Activated CD8-positive, alpha-beta memory T cell treated with anti-CD3 and anti-CD28 coated beads, Interleukin-2, amount 50 U/mL, for 1 hour (primary cell): Measurements from ENCODE around the gene SEM1.
"Not testable (repeated sequence)": the region's sequence is repeated elsewhere in the genome, so short reads cannot be mapped to it uniquely, and the experiment has no call there.

ENCODE experiments used
- DNase-seq: peaks from one replicate; pipeline ENCODE4 v3.0.0-alpha.2; 2020; ENCODE audit errors: extremely low read depth

SEM1 gene

DNA sequence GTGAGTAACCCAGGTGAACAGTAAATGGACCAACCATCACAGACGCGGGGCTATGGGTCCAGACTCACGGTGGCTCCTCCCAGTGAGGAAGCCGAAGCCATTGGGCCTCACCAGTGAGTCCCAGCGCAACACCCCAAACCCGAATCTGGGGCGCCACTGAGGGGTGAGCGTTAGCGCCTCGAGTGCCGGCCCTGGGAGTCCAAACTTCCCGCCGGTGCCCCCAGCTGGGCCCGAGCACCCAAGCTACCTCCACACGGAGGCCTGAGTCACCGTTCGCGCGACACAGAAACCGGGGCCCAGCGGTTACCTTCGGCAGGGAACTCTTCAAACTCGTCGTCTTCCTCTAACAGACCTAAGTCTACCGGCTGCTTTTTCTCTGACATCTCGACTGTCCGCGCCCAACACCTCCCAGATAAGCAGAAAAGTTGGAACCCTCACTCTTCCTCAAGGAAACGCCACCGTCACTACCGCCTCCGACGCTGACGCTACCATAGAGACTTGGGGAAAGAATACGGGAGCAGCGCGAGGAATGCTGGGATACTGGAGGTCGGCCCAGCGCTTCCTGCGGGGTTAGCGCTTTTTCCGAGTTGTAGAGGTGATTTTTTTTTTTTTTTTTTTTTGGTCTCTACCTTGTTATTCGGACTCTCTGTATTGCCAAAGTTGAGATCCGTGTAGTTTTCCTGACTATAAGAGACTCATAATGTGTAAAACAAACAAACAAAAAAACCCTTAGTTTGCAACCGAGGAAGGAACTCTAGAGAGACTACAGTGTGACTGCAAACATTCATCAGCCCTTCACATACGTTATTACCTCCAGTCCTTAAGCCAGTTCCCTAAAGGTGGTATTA, at the start of gene SEM1:
Gene SEM1, minus strand, starts transcription at position 466 of the 848 bp plus-strand sequence. Its CDS starts 83 bp downstream, at position 383.
- DNase-seq, result peak; percentile 1

- DNase-seq, result not testable (repeated sequence)
Observed at GRCh38 chr7:96757880-96758279, 48.2 kb upstream of the SEM1 start.

DNA sequence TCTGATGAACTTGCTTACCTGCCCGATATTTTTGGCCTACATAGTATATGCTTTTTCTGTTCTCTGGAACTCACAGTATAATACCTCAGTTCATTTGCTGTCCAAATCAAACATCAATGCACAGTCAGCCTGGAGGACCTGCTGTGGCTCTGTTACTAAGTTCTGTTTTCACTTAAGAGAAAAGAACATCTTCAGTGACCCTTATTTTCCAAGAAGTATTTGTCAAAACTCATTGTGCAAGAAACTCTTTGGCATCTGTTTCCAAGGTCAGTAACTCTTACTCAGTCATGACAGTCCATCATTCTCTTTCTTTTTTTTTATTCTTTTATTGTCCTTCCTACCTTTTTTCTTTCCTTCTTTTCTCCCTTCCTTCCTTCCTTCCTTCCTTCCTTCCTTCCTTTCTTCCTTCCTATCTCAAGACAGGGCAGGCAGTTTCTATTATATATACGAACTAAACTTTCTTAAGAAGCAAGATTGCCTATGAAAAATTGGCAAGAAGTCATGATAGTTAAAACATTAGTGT, 37.8 kb upstream of the SEM1 start:
- DNase-seq, result no peak

GRCh38 chr7:96740130-96740529, 30.5 kb upstream of the SEM1 start:
- no peak for DNase-seq

GRCh38 chr7:96739609-96740008, 30.0 kb upstream of the SEM1 start:
- no peak for DNase-seq

DNA sequence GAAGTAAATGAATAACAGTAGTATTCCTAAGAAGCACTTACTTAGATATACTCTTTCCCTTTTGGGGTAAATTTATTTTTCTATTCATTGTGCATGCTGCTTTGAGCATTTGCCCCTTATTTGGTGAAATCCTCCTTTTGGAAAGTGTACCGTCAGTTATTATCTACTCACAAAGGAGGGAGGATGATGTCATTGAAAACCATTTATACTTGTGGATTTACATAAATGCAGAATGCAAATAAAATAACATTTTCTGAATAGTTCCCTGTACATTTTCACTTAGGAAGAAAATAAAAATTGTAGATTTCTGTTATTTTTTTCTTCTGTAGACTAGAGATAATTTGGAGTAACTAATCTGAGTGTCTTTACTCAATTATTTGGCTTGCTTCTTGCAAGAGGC, 29.5 kb upstream of the SEM1 start:
- no peak for DNase-seq

- no peak for DNase-seq
Observed at GRCh38 chr7:96738705-96739104, 29.1 kb upstream of the SEM1 start.

DNA sequence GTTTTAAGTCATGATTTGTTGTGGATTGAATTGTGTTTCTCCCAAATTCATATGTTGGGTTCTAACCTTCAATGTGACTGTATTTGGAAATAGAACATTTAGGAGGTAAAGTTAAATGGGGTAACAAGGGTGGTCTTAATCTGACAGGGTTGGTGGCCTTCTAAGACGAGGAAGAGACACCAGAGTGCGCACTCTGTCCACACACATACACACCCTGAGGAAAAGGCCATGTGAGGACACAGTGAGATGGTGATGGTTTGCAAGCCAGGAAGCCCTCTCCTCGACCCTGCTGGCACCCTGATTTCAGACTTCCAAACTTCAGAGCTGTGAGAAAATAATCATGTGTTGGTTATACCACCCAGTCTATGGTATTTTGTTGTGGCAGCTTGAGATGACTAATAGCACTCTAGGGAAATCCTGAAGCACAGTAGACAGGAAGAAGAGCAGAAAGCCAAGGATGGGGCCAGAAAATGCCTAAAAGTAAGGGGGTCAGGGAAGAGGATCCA, 28.0 kb upstream of the SEM1 start:
- no peak for DNase-seq

GRCh38 chr7:96734343-96734742, 24.7 kb upstream of the SEM1 start:
- DNase-seq, result no peak

DNA sequence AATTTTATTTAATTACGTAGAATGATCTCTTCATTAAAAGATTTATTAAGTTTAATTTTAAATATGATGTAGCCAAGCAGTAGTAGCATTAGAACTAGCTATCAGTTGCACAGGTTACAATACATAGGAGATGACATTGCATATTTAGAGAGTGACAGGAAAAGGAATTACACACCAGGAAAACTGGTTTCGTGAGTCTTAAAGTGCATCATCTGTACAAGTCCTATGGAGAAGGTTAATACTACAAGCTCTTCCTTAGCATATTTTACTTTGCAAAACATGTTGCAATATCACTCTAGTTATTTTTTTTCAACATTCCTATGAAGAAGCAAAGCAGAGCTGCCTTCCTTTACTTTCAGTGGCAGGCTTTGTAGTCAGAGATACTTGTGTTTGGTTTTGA, 20.2 kb upstream of the SEM1 start:
- no peak for DNase-seq

- DNase-seq, result no peak
Observed at GRCh38 chr7:96728139-96728538, 18.5 kb upstream of the SEM1 start.

DNA sequence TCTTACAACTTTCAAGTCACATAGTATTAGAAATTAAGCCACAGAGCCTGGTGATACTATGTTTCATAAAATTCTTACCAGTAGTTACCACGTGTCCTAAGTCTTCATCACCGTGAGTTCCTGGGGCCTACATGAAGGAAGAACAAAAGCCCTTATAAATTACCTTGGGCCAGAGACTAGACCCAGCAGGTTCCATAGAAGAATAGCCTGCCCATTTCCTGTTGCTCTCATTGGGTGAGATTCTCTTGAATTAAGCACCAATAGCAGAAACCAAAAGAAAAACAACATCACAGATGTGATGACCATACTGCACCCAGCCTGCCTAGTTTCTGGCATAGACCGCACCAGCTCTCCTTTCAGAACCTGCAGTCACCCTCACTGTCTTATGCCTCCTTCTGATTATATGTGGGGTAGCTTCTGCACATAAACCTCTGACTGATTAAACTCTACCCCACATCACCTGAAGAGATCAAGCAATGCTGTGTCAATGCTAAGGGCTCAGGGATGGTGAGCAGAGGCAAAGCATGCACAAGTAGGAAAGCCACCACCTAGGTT, 18.0 kb upstream of the SEM1 start:
- no peak for DNase-seq

- DNase-seq, result no peak
Observed at GRCh38 chr7:96723622-96724021, 14.0 kb upstream of the SEM1 start.

DNA sequence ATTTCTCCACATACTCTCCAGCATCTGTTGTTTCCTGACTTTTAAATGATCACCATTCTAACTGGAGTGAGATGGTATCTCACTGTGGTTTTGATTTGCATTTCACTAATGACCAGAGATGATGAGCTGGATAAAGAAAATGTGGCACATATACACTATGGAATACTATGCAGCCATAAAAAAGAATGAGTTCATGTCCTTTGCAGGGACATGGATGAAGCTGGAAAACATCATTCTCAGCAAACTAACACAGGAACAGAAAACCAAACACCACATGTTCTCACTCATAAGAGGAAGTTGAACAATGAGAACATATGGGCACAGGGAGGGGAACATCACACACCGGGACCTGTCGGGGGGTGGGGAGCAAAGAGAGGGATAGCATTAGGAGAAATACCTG, 13.3 kb upstream of the SEM1 start:
- not testable (repeated sequence) for DNase-seq

- no peak for DNase-seq
Observed at GRCh38 chr7:96720843-96721242, 11.2 kb upstream of the SEM1 start.

DNA sequence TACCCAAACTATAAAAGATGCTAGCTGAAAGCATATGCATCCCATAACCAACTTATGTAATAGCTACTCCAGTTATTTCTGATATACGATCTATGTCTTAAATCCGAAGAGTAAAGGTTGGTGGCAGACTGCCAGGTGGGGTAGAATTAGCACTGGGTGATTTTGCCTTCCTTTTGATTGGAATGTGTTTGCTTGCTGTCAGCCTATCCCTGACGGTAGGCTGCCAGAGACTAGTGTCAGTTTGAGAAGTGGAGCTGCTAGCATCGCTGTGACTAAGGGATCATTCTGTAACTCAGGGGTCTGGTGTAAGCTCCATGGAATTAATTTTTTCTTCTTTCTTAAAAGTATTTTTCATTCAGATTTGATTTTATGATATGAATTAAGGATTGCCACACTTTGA, 9.5 kb upstream of the SEM1 start:
- DNase-seq, result no peak

DNA sequence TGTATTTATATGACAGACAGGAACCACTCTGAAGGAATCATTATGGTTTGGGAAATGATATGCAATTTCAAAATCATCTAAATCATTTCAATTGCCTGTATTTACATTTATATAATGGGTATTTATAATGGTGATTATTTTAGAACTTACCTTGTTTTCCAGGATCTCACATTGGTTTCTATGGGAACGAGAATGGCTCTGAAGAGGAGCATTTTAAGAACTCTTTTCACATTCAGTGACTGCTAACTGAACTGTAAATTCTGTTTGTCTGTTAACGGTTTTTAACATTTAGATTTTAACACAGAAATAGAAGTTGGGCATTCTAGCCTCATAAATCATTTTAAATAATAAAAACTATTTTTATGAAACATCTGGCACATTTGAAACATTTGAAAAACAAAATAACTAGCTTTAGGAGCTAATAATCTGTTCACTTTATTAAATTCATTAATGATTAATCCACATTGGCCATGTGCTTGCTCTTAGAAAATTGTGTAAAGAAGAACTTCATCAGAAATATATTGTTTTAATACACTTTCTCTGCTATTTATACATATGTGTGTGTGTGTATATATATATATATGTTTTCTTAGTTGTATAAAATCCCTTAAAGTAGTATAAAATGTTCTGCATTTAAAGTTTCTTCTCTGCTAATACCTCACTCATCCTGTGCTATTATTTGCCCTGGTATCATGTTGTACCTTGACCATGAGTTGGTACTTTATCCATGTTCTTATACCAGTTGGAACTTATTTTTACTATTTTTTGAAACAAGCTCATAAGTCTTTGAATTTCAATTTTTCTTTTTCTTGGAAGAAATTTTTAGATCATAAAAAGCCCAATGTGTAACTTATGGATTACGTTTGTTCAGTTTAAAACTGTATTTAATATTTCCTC, 8.7 kb upstream of the SEM1 start:
- DNase-seq, result no peak

DNA sequence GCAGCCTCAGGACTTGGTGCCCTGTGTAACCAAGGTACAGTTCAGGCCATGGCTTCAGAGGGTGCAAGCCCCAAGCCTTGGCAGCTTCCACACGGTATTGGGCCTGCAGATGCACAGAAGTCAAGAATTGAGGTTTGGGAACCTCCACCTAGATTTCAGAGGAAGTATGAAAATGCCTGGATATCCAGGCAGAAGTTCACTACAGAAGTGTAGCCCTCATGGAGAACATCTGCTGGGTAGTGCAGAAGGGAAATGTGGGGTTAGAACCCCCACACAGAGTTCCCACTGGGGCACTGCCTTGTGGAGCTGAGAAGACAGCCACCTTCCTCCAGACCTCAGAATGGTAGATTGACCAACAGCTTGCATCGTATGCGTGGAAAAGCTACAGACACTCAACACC, 3.4 kb upstream of the SEM1 start:
- no peak for DNase-seq

GRCh38 chr7:96710544-96710943, 898 bp upstream of the SEM1 start:
- DNase-seq, result no peak

GRCh38 chr7:96708872-96709271, 774 bp downstream of the SEM1 start:
- DNase-seq, result no peak

GRCh38 chr7:96707901-96708774, 1.5 kb downstream of the SEM1 start:
- no peak for DNase-seq
